ENCODE measurements around the gene ALLC.

GRCh38 chr2:3644246-3644525, 13.8 kb upstream of the ALLC start:
- TF ChIP-seq CTCF (IDR thresholded peaks at IDR 0.05) (no peak), EZH2 (IDR thresholded peaks at IDR 0.05; ENCODE audit: borderline replicate concordance, insufficient read depth, low read depth, low read length, poor library complexity, severe bottlenecking) (no peak)
